ENCODE data around the gene INHBE. TPM values are rescaled to one million over a fixed set of nuclear protein-coding genes. Genes with fewer than 3 reads are reported as not detected.
A peak's percentile ranks its signal among the peaks of the same experiment; 100 is the strongest.

The INHBE gene
- total RNA-seq, 1 experiment from 2014 or later = 10.1 TPM

- no peaks in the 10 kb centered on the region for H3K79me1 ChIP-seq (ENCODE audit: insufficient read depth, low read depth, low read length, poor library complexity, severe bottlenecking)
- WGBS (ENCODE audit: extremely low coverage, insufficient read length, low lambda C conversion rate) = no CpG with 5 or more reads among the region's 5 CpGs
- H3K4me1 Mint-ChIP-seq = peaks cover 21 to 22% of the 10 kb centered on the region in 2 experiments
- H2BK15ac ChIP-seq (ENCODE audit: low read depth, low read length) = no peak overlapping the region
- H3K9me3 Mint-ChIP-seq = no peaks in the 10 kb centered on the region
- H2BK5ac ChIP-seq (ENCODE audit: insufficient read length, low read length) = no peak overlapping the region
- H2AK5ac ChIP-seq (ENCODE audit: insufficient read length, low read length) = no peak overlapping the region
- peaks cover 15% of the 10 kb centered on the region for H3K23me2 ChIP-seq (ENCODE audit: insufficient read length, low read depth, low read length, poor library complexity, severe bottlenecking)
- H2BK120ac ChIP-seq (ENCODE audit: low read depth, low read length, poor library complexity, severe bottlenecking) = no peak overlapping the region
- H3K27me3 ChIP-seq (ENCODE audit: insufficient read depth, low read length) = peaks cover 37% of the 10 kb centered on the region
- no peaks in the 10 kb centered on the region; the same call in 1 of the 2 replicates for H3K4me1 ChIP-seq (ENCODE audit: insufficient read depth, low read length)
- H2BK20ac ChIP-seq (ENCODE audit: low read depth, low read length, poor library complexity, severe bottlenecking) = no peak overlapping the region
- H3K18ac ChIP-seq (ENCODE audit: insufficient read length, low read depth, low read length) = no peak overlapping the region
- no peak overlapping the region for H3K23ac ChIP-seq (ENCODE audit: insufficient read length, low read depth, low read length)
- no peak overlapping the region for H2AFZ ChIP-seq (ENCODE audit: low read length)
- no peak overlapping the region for H3K9ac ChIP-seq (ENCODE audit: extremely low read depth, insufficient read length, low read length)
- H4K91ac ChIP-seq (ENCODE audit: insufficient read length, low read depth, low read length) = no peak overlapping the region
- H4K20me1 ChIP-seq (ENCODE audit: control insufficient read depth, insufficient read depth, insufficient read length) = peaks cover 3% of the 10 kb centered on the region
- DNase-seq = no peak
- H4K5ac ChIP-seq (ENCODE audit: insufficient read length, low read depth, low read length) = no peak overlapping the region
- H3K4ac ChIP-seq (ENCODE audit: low read depth, low read length) = no peak overlapping the region
- no peak overlapping the region for H3K27ac Mint-ChIP-seq
- no peak for TF ChIP-seq CTCF (conservative IDR thresholded peaks at IDR 0.05)
- no peak overlapping the region for H3T11ph ChIP-seq (ENCODE audit: low read length)
- H3K27ac ChIP-seq (ENCODE audit: insufficient read length, low read depth, low read length) = no peak overlapping the region
- H3K9me3 ChIP-seq (ENCODE audit: control insufficient read depth, low read depth, low read length) = no peaks in the 10 kb centered on the region
- peak overlapping the region in 1 of 2 experiments; percentile 80; a peak in 1 of 5 replicates for H3K4me3 Mint-ChIP-seq
- no peak overlapping the region for H3K56ac ChIP-seq (ENCODE audit: insufficient read length, low read depth, low read length)
- no peak overlapping the region for H4K8ac ChIP-seq (replicated peaks; ENCODE audit: insufficient read length, low read depth, low read length)
- peaks cover 0 to 4% (median 4%) of the 10 kb centered on the region in 3 experiments; a peak in 2 of 7 replicates for H3K36me3 Mint-ChIP-seq (ENCODE audit: insufficient read depth in 1 of 3, low read depth in 3 of 3)
- H3K14ac ChIP-seq (ENCODE audit: insufficient read depth, low read length) = no peak overlapping the region
- no peak overlapping the region for H2BK12ac ChIP-seq (ENCODE audit: insufficient read length, low read depth, low read length)
- peaks cover 77% of the 10 kb centered on the region for H3K27me3 Mint-ChIP-seq (ENCODE audit: low read depth)
- H3K79me2 ChIP-seq (ENCODE audit: insufficient read depth, low read length) = no peaks in the 10 kb centered on the region
- no peak overlapping the region for H3K4me2 ChIP-seq (ENCODE audit: insufficient read depth, insufficient read length, low read length)
Observed at GRCh38 chr12:57473886-57474285, 18.8 kb downstream of the INHBE start.

All from H9 (cell line).